Activated CD4-positive, alpha-beta T cell treated with anti-CD3 and anti-CD28 coated beads, Interleukin-2, amount 50 U/mL, for 24 hours (primary cell): ENCODE results near the gene TFR2.

Source experiments
- DNase-seq, 2 donors: peaks; one replicate each; pipeline ENCODE4 v3.0.0-alpha.2; 2020; ENCODE audit warnings: low read depth in 1 of 2, low spot score in 1 of 2

The TFR2 gene

GRCh38 chr7:100654908-100655831, 13.8 kb upstream of the TFR2 start:
- no peak for DNase-seq

GRCh38 chr7:100649826-100650565, 8.6 kb upstream of the TFR2 start:
- DNase-seq = no peak

- DNase-seq = no peak
Observed at GRCh38 chr7:100642534-100642907, 1.2 kb upstream of the TFR2 start.

- no peak for DNase-seq
Observed at GRCh38 chr7:100641860-100642533, 645 bp upstream of the TFR2 start.

- no peak for DNase-seq
Observed at GRCh38 chr7:100640517-100641440, 573 bp downstream of the TFR2 start.

GRCh38 chr7:100639995-100640516, 1.3 kb downstream of the TFR2 start:
- DNase-seq = no peak

- peak in 1 of 2 donors; percentile 45 for DNase-seq
Observed at GRCh38 chr7:100632951-100633717, 8.2 kb downstream of the TFR2 start.

- no peak for DNase-seq
Observed at GRCh38 chr7:100630066-100630465, 11.3 kb downstream of the TFR2 start.

GRCh38 chr7:100629117-100629716, 12.1 kb downstream of the TFR2 start:
- DNase-seq = no peak

- no peak for DNase-seq
Observed at GRCh38 chr7:100627238-100627549, 14.2 kb downstream of the TFR2 start.

- DNase-seq = peak; percentile 78 to 82
Observed at GRCh38 chr7:100626530-100627237, 14.7 kb downstream of the TFR2 start.

- no peak for DNase-seq
Observed at GRCh38 chr7:100626055-100626454, 15.3 kb downstream of the TFR2 start.

GRCh38 chr7:100623951-100624824, 17.2 kb downstream of the TFR2 start:
- no peak for DNase-seq

- DNase-seq = no peak
Observed at GRCh38 chr7:100621554-100621953, 19.8 kb downstream of the TFR2 start.

- DNase-seq = no peak
Observed at GRCh38 chr7:100620804-100621203, 20.5 kb downstream of the TFR2 start.

- no peak for DNase-seq
Observed at GRCh38 chr7:100620239-100620638, 21.1 kb downstream of the TFR2 start.

- DNase-seq = no peak
Observed at GRCh38 chr7:100614308-100614861, 27.0 kb downstream of the TFR2 start.
